Activated CD4-positive, CD25-positive, alpha-beta regulatory T cell treated with anti-CD3 and anti-CD28 coated beads, Interleukin-2, amount 50 U/mL, for 72 hours (primary cell): Measurements from ENCODE around the gene EVA1C.
"Not testable (repeated sequence)": the region's sequence is repeated elsewhere in the genome, so short reads cannot be mapped to it uniquely, and the experiment has no call there.

ENCODE experiments used
- DNase-seq: peaks from one replicate; pipeline ENCODE4 v3.0.0; 2021

Gene EVA1C

GRCh38 chr21:32426066-32426465 lies 13.6 kb downstream of the EVA1C start:
- no peak for DNase-seq

GRCh38 chr21:32426592-32427051 lies 14.1 kb downstream of the EVA1C start:
- DNase-seq = no peak

- no peak for DNase-seq
These were observed 15.6 kb downstream of the EVA1C start for GRCh38 chr21:32427958-32428623.

DNA sequence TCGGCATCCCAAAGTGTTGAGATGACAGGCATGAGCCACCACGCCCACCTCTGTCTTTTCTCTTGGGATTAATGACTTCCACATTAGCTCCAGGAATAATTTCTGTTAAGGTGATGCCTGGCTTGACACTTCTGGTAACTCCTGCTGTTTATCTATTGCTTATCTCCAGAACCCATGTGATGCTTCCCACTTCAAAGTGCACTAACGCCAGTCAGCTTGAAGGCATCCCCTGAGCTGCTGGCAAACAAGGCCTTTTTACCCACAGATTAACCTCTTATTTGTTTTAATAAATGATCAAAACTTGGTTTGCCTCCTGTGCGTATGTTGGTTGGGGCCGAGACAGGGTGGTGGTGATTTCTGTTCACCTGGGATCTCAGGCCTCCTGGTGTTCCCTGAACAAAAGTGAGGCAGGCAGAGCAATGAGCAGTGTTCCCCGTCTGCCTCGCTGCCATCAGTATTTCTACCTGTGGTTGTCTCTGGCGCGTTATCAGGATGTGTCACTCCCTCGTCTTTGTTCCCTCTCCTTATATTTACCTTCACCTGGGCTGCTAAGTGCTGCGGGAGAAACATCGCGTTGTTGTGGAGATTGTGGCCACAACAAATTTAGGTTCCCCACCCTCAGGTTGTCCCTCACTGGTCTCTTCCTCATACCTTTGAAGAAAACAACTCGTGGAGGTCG lies 20.6 kb downstream of the EVA1C start:
- DNase-seq = not testable (repeated sequence)

DNA sequence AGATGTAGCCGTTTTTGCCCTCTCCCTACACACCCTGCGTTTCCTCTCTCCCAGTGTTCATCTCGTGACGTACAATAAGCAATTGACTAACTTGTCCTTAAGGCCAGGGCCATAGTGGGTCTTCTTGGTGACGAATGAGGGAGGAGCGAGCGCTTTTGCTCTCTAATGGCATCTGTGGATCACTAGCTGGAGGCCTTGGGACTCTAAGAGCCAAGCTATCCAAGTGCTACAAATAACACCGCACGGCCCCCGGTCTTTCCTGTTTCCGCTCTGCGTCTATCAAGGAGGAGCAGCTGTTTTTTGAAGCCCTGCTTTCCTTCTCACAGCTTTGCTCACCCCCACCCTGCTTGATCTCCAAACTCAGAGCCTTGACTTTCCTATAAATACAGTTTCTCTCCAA lies 25.2 kb downstream of the EVA1C start:
- DNase-seq = no peak

DNA sequence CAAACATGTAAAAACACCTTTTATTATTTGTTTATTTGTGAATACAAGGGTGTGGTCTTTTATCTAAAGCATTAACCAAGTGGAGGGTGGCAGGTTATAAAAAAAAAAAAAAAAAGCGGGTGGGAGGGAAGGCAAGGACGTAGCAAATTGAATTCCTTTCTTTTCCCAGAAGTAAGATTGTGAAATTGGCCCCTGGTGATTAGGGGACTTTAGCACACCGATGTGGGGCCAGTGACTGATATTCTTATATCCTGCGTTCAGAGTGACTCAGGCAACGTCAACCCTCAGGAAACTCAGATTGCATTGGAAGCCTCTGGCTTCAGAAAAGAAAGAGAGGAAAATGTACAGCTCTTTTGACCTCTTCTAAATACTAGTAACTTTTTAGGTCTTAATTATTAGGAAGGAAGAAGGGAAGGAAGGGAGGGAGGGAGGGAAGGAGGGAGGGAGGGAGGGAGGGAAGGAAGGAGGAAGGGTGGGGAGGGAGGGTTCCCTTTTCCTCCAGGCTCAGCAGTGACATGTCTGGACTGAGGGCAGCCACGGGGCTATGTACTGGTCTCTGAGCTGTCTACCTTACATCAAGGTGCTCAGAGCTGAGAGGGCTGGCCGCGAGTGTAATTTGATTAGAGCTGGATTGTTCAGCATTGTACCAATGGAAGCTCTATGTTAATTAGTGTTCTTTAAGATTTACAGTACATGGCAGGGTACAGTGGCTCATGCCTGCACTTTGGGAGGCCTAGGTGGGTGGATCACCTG lies 30.2 kb downstream of the EVA1C start:
- no peak for DNase-seq

- no peak for DNase-seq
These were observed 32.6 kb downstream of the EVA1C start for GRCh38 chr21:32445101-32445500.

DNA sequence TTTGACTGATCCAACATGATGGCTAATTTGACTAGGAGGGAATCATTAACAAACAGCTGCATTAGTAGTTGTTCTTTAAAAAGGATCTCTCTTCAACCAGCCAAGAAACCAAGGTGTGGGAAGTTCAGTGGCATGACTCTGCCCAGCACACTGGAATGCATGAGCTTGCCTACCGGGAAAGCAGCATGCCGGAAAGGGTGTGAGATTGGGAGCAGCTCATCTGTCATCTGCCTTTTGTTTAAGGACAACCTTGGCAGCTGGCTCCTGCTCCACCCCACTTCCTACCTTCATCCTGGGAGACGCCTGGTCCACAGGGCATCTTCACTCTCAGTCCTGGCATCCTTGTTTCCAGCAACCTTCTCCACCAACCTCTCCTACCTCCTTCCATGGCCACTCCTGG lies 33.9 kb downstream of the EVA1C start:
- DNase-seq = not testable (repeated sequence)

DNA sequence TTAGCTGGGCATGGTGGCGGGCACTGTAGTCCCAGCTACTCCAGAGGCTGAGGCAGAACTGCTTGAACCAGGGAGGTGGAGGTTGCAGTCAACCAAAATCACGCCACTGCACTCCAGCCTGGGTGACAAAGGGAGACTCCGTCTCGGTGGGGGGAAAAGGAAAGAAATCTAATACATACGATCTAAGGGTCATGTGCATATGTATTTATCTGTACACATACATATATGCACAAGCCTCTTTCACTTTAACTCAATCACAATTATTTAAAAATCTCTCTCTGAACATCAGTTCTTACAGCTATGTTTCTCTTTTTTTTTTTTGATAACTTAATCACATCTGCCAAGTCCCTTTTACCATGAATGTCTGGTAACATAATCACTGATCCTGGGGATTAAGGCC lies 34.7 kb downstream of the EVA1C start:
- DNase-seq = no peak

GRCh38 chr21:32448803-32449594 lies 36.5 kb downstream of the EVA1C start:
- DNase-seq = no peak

GRCh38 chr21:32450881-32451701 lies 38.6 kb downstream of the EVA1C start:
- not testable (repeated sequence) for DNase-seq

GRCh38 chr21:32452191-32452590 lies 39.7 kb downstream of the EVA1C start:
- not testable (repeated sequence) for DNase-seq

DNA sequence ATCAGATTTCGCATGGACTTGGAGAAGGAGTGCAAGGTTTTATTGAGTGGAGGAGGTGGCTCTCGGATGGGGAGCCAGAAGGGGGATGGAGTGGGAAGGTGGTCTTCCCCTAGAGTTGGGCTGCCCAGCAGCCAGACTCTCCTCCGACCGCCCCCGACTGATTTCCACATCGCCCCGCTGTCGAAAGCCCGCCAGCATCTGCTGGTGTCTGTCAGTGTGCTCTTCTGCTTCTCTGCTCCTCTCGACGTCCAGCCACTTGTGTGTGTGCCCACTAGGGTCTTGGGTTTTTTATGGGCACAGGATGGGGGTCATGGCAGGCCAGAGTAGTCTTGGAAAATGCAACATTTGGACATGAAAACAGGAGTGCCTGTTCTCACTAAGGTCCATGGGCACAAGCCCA lies 40.1 kb downstream of the EVA1C start:
- DNase-seq = no peak

DNA sequence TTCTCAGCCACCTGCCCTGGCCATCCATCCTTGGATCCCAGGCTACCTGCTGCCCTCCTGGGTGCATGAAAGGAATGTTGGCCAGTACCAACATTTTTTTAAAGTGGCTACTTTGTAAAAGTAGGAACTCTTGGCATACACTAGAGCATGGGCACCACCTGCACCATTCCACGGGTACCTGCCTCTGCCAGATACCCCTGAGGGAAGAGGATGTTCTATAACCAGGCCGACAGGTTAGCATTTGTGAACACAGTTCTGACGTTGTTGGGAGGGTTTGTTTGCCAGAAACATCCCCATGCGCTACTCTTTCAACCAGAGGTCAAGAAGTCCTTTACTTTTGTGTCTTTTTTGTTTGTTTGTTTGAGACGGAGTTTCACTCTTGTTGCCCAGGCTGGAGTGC lies 43.0 kb downstream of the EVA1C start:
- DNase-seq = no peak

DNA sequence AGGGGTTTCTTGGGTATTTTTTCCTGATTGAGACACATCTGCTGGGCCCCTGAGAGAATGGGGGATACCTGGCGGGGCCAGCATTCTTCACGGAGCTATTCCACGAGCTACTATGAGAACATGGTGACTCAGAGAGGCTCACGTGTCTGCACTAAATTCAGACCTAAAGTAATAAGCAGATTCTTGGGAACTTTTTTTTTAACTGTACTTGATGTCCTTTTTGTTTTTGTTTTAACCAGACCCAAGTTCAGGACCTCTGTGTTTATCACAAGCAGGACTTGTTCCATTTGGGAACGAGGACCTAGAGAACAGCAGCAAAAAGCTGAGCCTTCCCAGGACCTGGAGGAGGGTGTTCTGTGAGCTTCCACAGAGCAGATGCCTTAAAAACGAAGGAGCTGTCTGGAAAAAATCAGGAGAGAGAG lies 44.0 kb downstream of the EVA1C start:
- DNase-seq = no peak

DNA sequence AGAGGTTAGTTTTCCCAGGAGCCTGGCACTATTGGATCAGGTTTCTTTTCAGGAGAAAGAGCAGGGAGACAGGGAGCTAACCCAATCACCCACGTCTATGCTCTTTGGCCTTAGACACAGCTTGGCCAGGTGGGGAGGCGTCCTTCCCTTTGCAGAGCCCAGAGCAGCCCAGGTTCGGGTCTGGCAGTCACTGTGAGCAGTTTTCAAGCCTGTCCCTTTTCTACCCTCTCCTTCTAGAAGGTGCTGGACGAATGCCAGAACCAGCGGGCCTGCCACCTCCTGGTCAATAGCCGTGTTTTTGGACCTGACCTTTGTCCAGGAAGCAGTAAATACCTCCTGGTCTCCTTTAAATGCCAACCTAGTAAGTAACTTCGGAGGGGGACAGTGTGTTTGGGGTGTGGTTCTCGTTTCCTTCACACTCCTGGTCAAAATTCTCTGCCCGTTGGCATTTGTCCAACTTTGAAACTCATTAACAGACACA lies 44.9 kb downstream of the EVA1C start:
- no peak for DNase-seq

DNA sequence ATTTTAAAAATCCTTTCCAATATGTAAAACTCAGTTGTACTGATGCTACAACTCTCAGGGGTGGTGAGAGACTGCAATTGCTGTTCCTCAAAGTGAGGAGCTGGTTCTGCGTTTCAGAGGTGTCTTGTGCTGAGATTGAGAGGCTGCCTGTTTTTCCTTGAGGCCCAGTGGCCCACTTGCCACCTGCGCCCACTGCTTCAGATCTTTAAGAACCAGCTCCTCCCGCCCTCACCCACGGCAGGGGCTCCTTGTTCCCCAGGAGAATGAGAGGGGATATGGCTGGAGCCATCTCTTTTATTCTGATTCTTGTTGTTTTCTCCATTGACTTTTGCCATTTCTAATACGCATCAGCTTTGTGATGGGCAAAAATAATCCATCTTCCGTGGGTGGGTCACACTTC lies 45.5 kb downstream of the EVA1C start:
- no peak for DNase-seq

DNA sequence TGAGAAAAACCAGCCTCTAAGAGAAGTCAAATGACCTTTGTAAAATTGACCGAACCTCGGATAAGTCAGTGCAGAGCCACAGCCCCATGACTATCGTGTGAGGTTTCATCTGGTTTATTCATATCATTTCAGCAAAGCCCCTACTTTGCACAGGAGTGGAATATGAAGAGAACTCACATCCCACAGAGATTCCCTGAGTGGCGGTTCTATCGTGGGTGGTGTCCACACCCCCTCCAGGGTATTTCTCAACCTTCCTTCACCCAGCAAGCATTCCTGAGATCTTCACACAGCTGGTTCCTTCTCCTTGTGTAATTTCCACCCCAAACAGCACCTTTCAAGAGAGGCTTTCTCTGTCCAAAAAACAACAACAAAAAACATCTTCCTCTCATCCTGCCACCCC lies 47.5 kb downstream of the EVA1C start:
- no peak for DNase-seq

DNA sequence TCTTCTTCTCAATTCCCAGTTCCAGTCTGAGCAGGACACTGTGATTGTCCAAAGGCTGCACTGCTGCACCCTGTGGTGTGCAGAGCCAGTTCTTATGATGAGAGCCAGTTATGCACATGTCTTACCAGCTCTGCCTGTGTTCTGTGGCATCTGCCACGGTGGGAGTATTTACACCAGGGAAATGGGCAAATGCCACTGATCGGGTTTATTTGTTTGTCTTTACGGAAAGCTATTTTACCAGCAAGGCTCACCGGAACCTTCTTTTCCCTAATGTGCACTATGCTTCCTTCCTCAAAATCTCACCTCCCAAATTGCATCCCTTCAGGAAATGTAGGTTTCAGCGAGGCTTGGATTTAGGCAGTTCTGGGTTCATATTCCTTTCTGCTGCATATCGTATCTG lies 49.0 kb downstream of the EVA1C start:
- no peak for DNase-seq

DNA sequence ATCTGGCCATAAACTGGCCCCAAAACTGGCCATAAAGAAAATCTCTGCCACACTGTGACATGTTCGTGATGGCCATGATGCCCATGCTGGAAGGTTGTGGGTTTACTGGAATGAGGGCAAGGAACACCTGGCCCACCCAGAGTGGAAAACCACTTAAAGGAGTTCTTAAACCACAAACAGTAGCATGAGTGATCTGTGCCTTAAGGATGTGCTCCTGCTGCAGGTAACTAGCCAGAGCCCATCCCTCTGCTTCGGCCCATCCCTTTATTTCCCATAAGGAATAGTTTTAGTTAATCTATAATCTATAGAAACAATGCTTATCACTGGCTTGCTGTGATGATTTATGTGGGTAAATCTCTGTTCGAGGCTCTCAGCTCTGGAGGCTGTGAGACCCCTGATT lies 50.1 kb downstream of the EVA1C start:
- not testable (repeated sequence) for DNase-seq

DNA sequence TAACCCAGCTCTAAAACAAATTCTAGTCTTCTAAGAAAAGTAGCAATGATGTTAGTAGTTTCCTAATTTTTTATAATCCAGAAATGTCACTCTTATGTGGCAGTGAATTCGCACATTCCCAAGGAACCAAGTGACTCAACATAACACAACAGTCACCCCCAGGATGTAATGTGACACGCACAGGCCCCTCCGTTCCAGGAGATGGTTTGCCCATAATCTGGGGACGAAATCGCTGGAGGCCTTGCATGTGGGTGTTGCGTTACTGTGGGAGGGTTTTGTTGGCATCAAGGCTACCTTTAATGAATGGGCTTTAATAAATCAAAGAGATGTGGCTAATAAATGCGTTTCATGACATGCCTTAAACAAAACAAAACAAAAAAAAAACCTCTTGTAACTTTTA lies 50.9 kb downstream of the EVA1C start:
- DNase-seq = no peak

- no peak for DNase-seq
These were observed 51.4 kb downstream of the EVA1C start for GRCh38 chr21:32463889-32464300.
